Measurements from ENCODE around the gene C15orf61.
A peak's percentile ranks its signal among the peaks of the same experiment; 100 is the strongest.

C15orf61 gene

DNA sequence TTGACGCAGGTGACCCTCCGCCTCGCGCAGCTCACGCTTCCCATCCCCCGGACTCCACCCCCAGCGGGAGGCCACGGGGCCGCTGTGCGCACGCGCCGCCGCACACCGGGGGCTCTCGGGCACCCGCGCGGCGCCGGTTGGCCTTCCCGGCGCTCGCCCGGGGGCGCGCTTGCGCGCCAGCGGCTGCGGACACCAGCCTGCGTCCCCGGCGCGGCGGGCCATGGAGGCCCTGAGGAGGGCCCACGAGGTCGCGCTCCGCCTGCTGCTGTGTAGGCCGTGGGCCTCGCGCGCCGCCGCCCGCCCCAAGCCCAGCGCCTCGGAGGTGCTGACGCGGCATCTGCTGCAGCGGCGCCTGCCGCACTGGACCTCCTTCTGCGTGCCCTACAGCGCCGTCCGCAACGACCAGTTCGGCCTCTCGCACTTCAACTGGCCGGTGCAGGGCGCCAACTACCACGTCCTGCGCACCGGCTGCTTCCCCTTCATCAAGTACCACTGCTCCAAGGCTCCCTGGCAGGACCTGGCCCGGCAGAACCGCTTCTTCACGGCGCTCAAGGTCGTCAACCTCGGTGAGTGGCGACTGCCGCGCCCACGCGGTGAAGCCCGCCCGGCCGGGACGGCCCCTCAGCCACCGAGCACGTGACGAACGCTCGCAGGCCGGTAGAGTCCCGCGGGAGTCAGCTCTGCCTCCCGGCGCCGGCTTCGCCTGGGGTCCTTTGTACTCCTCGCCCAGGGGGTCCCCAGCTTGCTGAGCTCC, at the start of gene C15orf61:
Gene C15orf61 (plus strand): TSS at position 103 of the 754 bp plus-strand sequence. CDS start 118 bp downstream, at position 221.
- Histone ChIP-seq H3K4me3 (ENCODE audit: low read length) (peak within 1 kb of the TSS; percentile 95), H3K36me3 (ENCODE audit: control insufficient read depth, insufficient read depth, low read length) (no peaks in the 10 kb centered on the region), H3K9ac (ENCODE audit: low read length) (peak within 1 kb of the TSS; percentile 91), H3K27me3 (ENCODE audit: control insufficient read depth, insufficient read depth, low read length) (no peaks in the 10 kb centered on the region), H3K4me1 (ENCODE audit: control insufficient read depth, insufficient read depth, low read length) (peaks cover 11% of the 10 kb centered on the region), H3K9me3 (ENCODE audit: control insufficient read depth, low read length) (no peaks in the 10 kb centered on the region)

DNA sequence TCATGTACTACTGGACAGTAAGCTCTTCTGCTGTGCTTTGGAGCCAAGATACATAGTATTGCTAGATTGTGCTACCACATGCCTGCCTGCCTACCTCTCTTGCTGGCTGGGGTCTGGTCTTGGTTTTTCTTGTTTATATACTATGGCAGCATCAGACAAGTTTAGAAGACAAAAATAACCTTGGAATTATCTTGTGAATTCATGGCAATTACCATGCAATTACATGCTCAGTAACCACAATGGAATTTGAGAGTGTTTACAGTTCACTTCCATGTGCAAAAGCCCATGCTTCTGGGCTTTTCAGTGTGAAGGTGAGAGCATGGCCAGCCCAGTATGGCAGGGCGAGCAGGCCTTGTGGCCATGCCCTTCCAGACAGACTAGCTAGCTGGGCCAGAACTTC, 48.0 kb upstream of the C15orf61 start:
- no peaks in the 10 kb centered on the region for H3K9me3 ChIP-seq (ENCODE audit: control insufficient read depth, low read length)
- no peak overlapping the region for H3K9ac ChIP-seq (ENCODE audit: low read length)
- H3K4me1 ChIP-seq (ENCODE audit: control insufficient read depth, insufficient read depth, low read length), result no peaks in the 10 kb centered on the region
- no peak overlapping the region for H3K4me3 ChIP-seq (ENCODE audit: low read length)
- H3K36me3 ChIP-seq (ENCODE audit: control insufficient read depth, insufficient read depth, low read length), result no peaks in the 10 kb centered on the region
- H3K27me3 ChIP-seq (ENCODE audit: control insufficient read depth, insufficient read depth, low read length), result no peaks in the 10 kb centered on the region

DNA sequence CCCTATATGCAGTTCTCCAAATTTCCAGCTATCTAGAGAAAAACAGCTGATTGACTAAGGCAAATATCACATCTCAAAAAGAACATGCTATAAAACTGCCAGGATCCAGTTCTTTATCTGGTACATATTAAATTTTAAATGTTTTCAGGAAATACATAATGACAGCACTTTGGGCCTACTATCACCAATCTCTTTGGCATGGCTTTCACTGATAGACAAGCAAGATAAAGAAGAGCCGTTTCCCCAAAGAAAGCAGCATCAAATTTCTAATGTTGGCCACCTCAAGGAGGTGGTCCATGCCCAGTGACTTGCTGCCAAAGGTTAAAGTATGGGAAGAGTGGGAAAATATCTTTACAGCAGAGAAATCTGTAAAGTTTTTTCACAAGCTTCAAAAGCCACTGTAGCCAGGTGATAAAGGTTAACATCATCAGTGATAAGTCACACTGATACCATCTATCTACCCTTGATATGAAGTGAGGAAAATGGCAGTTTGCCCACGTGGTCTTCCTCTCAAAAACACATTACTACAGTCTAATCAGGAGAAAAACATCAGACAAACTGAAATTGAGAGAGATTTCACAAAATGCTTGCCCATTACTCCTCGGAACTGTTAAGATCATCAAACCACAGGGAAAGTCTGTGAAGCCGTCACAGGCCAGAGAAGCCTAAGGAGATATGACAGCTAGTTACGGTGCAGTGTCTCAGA, 46.4 kb upstream of the C15orf61 start:
- H3K4me3 ChIP-seq (ENCODE audit: low read length), result no peak overlapping the region

DNA sequence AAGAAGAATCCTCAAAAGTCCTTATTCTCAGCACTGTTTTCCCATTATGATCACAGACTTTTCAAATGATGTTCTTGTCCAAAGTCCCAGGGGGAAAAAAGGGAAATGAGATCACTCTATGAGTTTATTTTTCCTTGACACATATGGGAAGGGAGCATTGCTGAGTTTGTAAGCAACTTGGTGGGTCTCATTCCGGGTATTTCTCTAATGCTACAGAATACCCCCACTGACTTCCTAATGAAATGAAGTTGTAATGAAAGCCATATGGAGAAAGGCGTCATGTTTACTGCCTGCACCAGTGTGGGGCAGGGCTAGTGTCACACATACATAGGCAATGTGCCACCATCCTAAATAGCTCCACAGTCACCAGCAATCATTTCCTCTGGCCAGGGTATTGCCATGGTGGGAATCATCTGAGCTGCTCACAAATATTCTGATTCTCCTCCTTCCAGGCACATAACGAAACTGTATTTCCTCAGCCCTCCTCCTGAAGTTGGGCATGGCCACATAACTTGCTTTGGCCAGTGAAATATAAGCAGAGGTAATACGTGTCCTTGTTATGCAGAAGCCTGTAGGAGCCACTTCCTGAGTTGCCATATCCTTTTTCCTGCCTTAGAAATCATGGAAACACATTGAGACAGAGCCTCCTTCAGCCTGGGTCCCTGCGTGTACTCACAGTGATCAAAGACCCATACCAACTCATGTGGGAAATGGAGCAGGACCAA, 41.0 kb upstream of the C15orf61 start:
- Histone ChIP-seq H3K4me3 (ENCODE audit: low read length) (no peak overlapping the region), H3K9ac (ENCODE audit: low read length) (no peak overlapping the region), H3K9me3 (ENCODE audit: control insufficient read depth, low read length) (no peaks in the 10 kb centered on the region), H3K27me3 (ENCODE audit: control insufficient read depth, insufficient read depth, low read length) (no peaks in the 10 kb centered on the region), H3K36me3 (ENCODE audit: control insufficient read depth, insufficient read depth, low read length) (no peaks in the 10 kb centered on the region), H3K4me1 (ENCODE audit: control insufficient read depth, insufficient read depth, low read length) (no peaks in the 10 kb centered on the region)

More for the DNA sequence above, 46.4 kb upstream of the C15orf61 start:
- Histone ChIP-seq H3K27me3 (ENCODE audit: control insufficient read depth, insufficient read depth, low read length) (no peaks in the 10 kb centered on the region), H3K9ac (ENCODE audit: low read length) (no peak overlapping the region), H3K36me3 (ENCODE audit: control insufficient read depth, insufficient read depth, low read length) (no peaks in the 10 kb centered on the region), H3K4me1 (ENCODE audit: control insufficient read depth, insufficient read depth, low read length) (no peaks in the 10 kb centered on the region), H3K9me3 (ENCODE audit: control insufficient read depth, low read length) (no peaks in the 10 kb centered on the region)

DNA sequence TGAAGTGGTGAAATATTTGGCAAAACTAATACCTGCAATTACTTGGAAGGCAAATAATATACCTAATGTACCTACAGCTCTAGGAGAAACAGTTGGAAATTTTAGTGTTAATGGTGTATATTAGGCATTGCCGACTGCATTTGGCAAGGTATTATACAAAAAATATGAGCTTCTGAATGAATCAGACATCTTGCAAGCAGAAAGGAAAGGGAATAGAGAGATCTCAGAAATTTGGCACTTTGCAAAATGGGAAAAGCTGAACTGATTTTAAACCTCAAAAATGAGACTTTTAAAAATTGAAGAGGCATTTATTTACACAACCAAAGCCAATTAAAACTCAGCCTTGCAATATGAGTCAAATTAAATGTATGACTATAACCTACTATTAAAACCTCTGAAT, 40.2 kb upstream of the C15orf61 start:
- Histone ChIP-seq H3K27me3 (ENCODE audit: control insufficient read depth, insufficient read depth, low read length) (no peaks in the 10 kb centered on the region), H3K36me3 (ENCODE audit: control insufficient read depth, insufficient read depth, low read length) (no peaks in the 10 kb centered on the region), H3K9ac (ENCODE audit: low read length) (no peak overlapping the region), H3K4me1 (ENCODE audit: control insufficient read depth, insufficient read depth, low read length) (no peaks in the 10 kb centered on the region), H3K9me3 (ENCODE audit: control insufficient read depth, low read length) (no peaks in the 10 kb centered on the region), H3K4me3 (ENCODE audit: low read length) (no peak overlapping the region)

DNA sequence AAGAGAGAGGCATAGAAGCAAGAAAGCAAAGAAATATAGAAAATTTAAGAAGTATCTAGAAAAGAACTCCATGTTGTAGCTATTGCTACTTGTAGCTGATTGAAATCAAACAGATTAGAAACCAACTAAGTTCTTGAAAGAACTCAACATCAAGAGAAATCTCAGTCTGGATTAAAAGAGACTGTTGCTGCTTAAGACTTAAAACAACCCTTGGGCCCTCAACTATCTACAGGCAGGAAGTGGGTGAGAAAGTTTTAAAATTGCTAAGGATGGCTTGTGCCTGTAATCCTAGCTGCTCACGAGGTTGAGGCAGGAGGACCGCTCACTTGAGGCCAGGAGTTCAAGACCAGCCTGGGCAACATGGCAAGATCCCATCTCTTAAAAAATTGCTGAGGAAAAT, 39.3 kb upstream of the C15orf61 start:
- no peaks in the 10 kb centered on the region for H3K36me3 ChIP-seq (ENCODE audit: control insufficient read depth, insufficient read depth, low read length)
- H3K9ac ChIP-seq (ENCODE audit: low read length), result no peak overlapping the region
- no peak overlapping the region for H3K4me3 ChIP-seq (ENCODE audit: low read length)
- H3K27me3 ChIP-seq (ENCODE audit: control insufficient read depth, insufficient read depth, low read length), result no peaks in the 10 kb centered on the region
- H3K9me3 ChIP-seq (ENCODE audit: control insufficient read depth, low read length), result no peaks in the 10 kb centered on the region
- no peaks in the 10 kb centered on the region for H3K4me1 ChIP-seq (ENCODE audit: control insufficient read depth, insufficient read depth, low read length)

DNA sequence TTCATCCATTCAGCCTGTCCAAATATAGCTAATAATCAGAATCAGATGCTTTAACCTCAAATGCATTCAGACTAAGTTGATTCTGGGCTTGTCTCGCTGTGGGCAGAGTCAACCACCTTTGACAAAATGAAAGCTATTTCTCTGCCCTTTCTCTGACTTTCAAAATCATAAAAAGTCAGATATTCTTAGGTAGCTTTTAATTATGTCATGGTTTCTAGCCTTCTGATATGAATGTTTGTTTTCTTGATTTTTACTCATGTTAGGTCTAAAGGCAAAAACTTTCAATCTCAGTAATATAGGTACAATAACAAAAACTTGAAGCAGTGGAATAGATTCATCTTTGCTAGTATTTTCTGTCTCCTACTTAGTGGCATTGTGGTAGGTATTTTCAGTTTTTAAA, 25.3 kb upstream of the C15orf61 start:
- no peaks in the 10 kb centered on the region for H3K36me3 ChIP-seq (ENCODE audit: control insufficient read depth, insufficient read depth, low read length)
- H3K9me3 ChIP-seq (ENCODE audit: control insufficient read depth, low read length), result no peaks in the 10 kb centered on the region
- no peaks in the 10 kb centered on the region for H3K4me1 ChIP-seq (ENCODE audit: control insufficient read depth, insufficient read depth, low read length)
- H3K9ac ChIP-seq (ENCODE audit: low read length), result no peak overlapping the region
- no peaks in the 10 kb centered on the region for H3K27me3 ChIP-seq (ENCODE audit: control insufficient read depth, insufficient read depth, low read length)
- no peak overlapping the region for H3K4me3 ChIP-seq (ENCODE audit: low read length)

DNA sequence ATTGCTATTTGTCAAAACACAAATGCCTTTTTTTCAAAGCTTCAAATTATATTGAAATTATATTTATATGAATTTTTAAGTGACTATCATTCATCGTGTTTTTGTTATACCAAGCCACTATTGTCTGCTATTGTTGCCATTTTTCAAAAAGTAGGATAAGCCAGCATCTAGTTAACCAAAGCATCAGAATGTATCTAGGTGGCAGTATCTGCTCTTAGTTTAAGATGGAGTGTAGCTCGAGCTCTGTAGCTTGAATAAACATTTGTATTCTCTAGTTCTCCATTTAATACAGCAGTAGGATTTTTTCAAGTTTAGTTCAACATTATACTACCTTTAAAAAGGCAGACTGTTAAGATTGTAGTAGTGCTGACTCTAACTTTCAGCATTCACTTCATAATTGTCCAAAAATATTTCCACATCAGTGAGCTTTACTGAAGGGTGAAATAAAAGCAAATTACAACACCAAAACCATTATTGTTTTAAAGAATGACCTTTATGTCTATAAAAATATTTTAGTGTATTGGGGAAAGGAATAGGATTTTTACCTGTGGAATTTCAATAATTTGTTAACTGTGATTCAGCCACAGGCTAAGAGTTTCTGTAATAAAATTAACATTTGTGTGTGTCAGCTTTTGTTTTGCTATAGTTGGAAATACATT, 19.6 kb upstream of the C15orf61 start:
- H3K27me3 ChIP-seq (ENCODE audit: control insufficient read depth, insufficient read depth, low read length), result no peaks in the 10 kb centered on the region

DNA sequence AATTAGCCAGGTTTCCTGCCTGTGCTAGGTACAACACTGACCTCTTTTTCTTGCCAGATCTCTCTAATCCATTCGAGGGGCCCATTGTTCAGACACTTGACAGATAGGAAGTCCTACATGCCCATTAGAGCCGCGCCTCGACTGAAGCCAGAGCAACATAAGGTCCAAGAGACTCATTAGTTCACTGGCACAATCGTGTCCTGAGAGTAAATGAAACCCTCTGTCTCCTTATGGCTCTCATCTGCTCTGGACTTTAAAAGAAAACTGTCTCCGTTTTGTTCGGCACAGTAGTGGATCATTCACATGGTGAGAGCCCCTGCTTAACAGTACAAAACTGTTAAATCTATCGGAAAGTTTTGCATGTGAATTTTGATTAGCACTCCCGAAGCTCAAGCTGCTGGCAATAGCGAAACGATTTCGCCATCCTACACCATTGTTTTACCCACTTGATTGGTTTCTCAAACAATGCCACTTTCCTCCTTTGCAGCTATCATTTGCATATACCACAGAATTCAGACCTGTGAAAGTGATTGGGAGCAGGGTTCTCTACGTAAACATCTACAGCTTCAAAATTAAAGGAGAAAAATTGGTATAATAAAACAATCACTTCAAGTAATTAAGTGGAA, 19.0 kb upstream of the C15orf61 start:
- H3K9me3 ChIP-seq (ENCODE audit: control insufficient read depth, low read length), result no peaks in the 10 kb centered on the region
- H3K4me1 ChIP-seq (ENCODE audit: control insufficient read depth, insufficient read depth, low read length), result no peaks in the 10 kb centered on the region
- H3K27me3 ChIP-seq (ENCODE audit: control insufficient read depth, insufficient read depth, low read length), result no peaks in the 10 kb centered on the region
- H3K4me3 ChIP-seq (ENCODE audit: low read length), result no peak overlapping the region
- H3K36me3 ChIP-seq (ENCODE audit: control insufficient read depth, insufficient read depth, low read length), result no peaks in the 10 kb centered on the region
- no peak overlapping the region for H3K9ac ChIP-seq (ENCODE audit: low read length)

More for the DNA sequence above, 19.6 kb upstream of the C15orf61 start:
- Histone ChIP-seq H3K4me3 (ENCODE audit: low read length) (no peak overlapping the region), H3K9ac (ENCODE audit: low read length) (no peak overlapping the region), H3K4me1 (ENCODE audit: control insufficient read depth, insufficient read depth, low read length) (no peaks in the 10 kb centered on the region), H3K9me3 (ENCODE audit: control insufficient read depth, low read length) (no peaks in the 10 kb centered on the region), H3K36me3 (ENCODE audit: control insufficient read depth, insufficient read depth, low read length) (no peaks in the 10 kb centered on the region)

DNA sequence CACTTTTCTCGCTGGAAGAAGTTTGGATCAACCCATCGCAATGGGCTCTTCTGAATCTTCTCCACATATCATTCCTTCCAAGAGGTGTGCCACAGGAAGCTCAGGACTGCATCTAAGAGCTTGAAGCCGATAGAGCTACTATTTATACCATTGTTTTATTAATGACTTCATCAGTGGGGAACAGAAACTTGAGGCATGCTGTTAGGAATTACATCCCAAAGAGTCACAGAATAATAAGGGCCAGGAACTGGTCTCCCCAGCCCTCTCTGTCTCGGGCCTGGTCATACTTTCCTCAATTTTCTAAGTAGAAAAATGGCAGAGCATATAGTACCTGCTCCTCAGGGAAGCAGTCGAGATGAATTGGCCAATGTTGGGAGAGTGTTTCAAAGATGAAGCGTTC, 16.9 kb upstream of the C15orf61 start:
- Histone ChIP-seq H3K9me3 (ENCODE audit: control insufficient read depth, low read length) (no peaks in the 10 kb centered on the region), H3K9ac (ENCODE audit: low read length) (no peak overlapping the region), H3K27me3 (ENCODE audit: control insufficient read depth, insufficient read depth, low read length) (no peaks in the 10 kb centered on the region), H3K4me1 (ENCODE audit: control insufficient read depth, insufficient read depth, low read length) (no peaks in the 10 kb centered on the region), H3K36me3 (ENCODE audit: control insufficient read depth, insufficient read depth, low read length) (no peaks in the 10 kb centered on the region), H3K4me3 (ENCODE audit: low read length) (no peak overlapping the region)

DNA sequence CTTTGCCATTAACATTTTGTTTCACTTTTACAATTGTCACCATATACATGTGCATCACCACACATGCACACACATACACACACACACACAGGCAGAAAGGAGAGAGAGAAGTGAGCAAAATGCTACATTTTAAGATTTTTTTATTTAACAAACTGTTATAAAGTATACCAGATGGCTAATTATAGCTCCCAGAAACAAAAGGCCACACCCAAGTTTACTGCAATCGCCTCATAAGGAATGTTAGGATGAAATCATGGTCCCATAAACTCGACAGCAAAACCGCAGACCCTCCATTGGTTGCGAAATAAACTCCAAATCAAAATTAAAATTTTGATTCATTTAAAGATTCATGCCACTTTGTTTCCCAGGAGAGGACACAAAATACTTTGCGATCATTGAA, 16.1 kb upstream of the C15orf61 start:
- H3K9ac ChIP-seq (ENCODE audit: low read length), result no peak overlapping the region
- no peaks in the 10 kb centered on the region for H3K27me3 ChIP-seq (ENCODE audit: control insufficient read depth, insufficient read depth, low read length)
- H3K36me3 ChIP-seq (ENCODE audit: control insufficient read depth, insufficient read depth, low read length), result no peaks in the 10 kb centered on the region
- no peak overlapping the region for H3K4me3 ChIP-seq (ENCODE audit: low read length)
- no peaks in the 10 kb centered on the region for H3K4me1 ChIP-seq (ENCODE audit: control insufficient read depth, insufficient read depth, low read length)
- H3K9me3 ChIP-seq (ENCODE audit: control insufficient read depth, low read length), result no peaks in the 10 kb centered on the region

All from mucosa of stomach (tissue), 1 donor.